HFF-Myc (cell line): ENCODE data around the gene SLC16A12.
A peak's percentile ranks its signal among the peaks of the same experiment; 100 is the strongest.
"Not testable (repeated sequence)": the region's sequence is repeated elsewhere in the genome, so short reads cannot be mapped to it uniquely, and the experiment has no call there.

Experiments
- DNase-seq: peaks from one replicate; pipeline ENCODE4 v3.0.0-alpha.2; 2011; ENCODE audit warnings: low read depth; ENCODE audit errors: extremely low read depth
- H3K4me3 ChIP-seq: replicated peaks from 2 replicates; pipeline ENCODE4 v1.5.1; 2011; ENCODE audit warnings: low read depth, mild to moderate bottlenecking, control low read depth, low read length
- CTCF ChIP-seq: IDR thresholded peaks from 2 replicates; pipeline ENCODE4 v1.5.1; 2012; ENCODE audit warnings: mild to moderate bottlenecking, low read depth, low read length, control low read depth; ENCODE audit errors: missing control alignments

SLC16A12 gene

GRCh38 chr10:89537364-89537763 is 2.0 kb upstream of the SLC16A12 start:
- TF ChIP-seq CTCF: no peak
- DNase-seq: no peak
- no peak overlapping the region for H3K4me3 ChIP-seq

GRCh38 chr10:89536013-89536354 is 590 bp upstream of the SLC16A12 start:
- no peak for DNase-seq
- peak overlapping the region; percentile 47 for H3K4me3 ChIP-seq
- TF ChIP-seq CTCF: no peak

GRCh38 chr10:89534826-89535166 is 598 bp downstream of the SLC16A12 start:
- no peak for DNase-seq
- H3K4me3 ChIP-seq: peak overlapping the region; percentile 47
- TF ChIP-seq CTCF: no peak

- TF ChIP-seq CTCF: no peak
- no peak overlapping the region for H3K4me3 ChIP-seq
- DNase-seq: no peak
Observed at GRCh38 chr10:89532476-89532875, 2.9 kb downstream of the SLC16A12 start.

GRCh38 chr10:89531359-89531758 is 4.0 kb downstream of the SLC16A12 start:
- no peak for TF ChIP-seq CTCF

GRCh38 chr10:89529711-89530110 is 5.7 kb downstream of the SLC16A12 start:
- H3K4me3 ChIP-seq, DNase-seq: not testable (repeated sequence)

More at GRCh38 chr10:89531359-89531758, 4.0 kb downstream of the SLC16A12 start:
- no peak for DNase-seq
- H3K4me3 ChIP-seq: no peak overlapping the region

- no peak overlapping the region for H3K4me3 ChIP-seq
- DNase-seq: no peak
- TF ChIP-seq CTCF: no peak
Observed at GRCh38 chr10:89526358-89526757, 9.0 kb downstream of the SLC16A12 start.
